ENCODE data around the gene NAA35. TPM values are rescaled to one million over a fixed set of nuclear protein-coding genes. Genes with fewer than 3 reads are reported as not detected.
"Not testable (repeated sequence)": the region's sequence is repeated elsewhere in the genome, so short reads cannot be mapped to it uniquely, and the experiment has no call there.

Gene NAA35
- total RNA-seq, 3 donors from 2014 or later: 24.1 to 24.7 (median 24.1) TPM

GRCh38 chr9:86048018-86048742 lies 107.2 kb downstream of the NAA35 start:
- DNase-seq; H3K4me1 Mint-ChIP-seq (ENCODE audit: low read depth); H3K36me3 Mint-ChIP-seq (ENCODE audit: insufficient read depth); H3K27me3 Mint-ChIP-seq (ENCODE audit: low read depth); ATAC-seq; H3K4me3 Mint-ChIP-seq; H3K9me3 Mint-ChIP-seq: not testable (repeated sequence)

GRCh38 chr9:86052556-86053468 lies 111.9 kb downstream of the NAA35 start:
- H3K36me3 Mint-ChIP-seq (ENCODE audit: insufficient read depth): no peaks in the 10 kb centered on the region
- no peak for ATAC-seq

GRCh38 chr9:86054695-86055094 lies 113.7 kb downstream of the NAA35 start:
- DNase-seq: no peak
- no peak for ATAC-seq
- H3K36me3 Mint-ChIP-seq (ENCODE audit: insufficient read depth): no peaks in the 10 kb centered on the region
- peaks cover 13% of the 10 kb centered on the region for H3K27me3 Mint-ChIP-seq (ENCODE audit: low read depth)
- no peaks in the 10 kb centered on the region for H3K4me1 Mint-ChIP-seq (ENCODE audit: low read depth)
- H3K4me3 Mint-ChIP-seq: no peak overlapping the region
- no peaks in the 10 kb centered on the region for H3K9me3 Mint-ChIP-seq

More at GRCh38 chr9:86052556-86053468, 111.9 kb downstream of the NAA35 start:
- Mint-ChIP-seq H3K4me3 (no peak overlapping the region), H3K4me1 (ENCODE audit: low read depth) (no peaks in the 10 kb centered on the region), H3K9me3 (no peaks in the 10 kb centered on the region), H3K27me3 (ENCODE audit: low read depth) (peaks cover 9% of the 10 kb centered on the region)
- DNase-seq: no peak

- H3K9me3 Mint-ChIP-seq: no peaks in the 10 kb centered on the region
- peaks cover 11% of the 10 kb centered on the region for H3K27me3 Mint-ChIP-seq (ENCODE audit: low read depth)
- H3K4me1 Mint-ChIP-seq (ENCODE audit: low read depth): no peaks in the 10 kb centered on the region
- DNase-seq: no peak
- no peaks in the 10 kb centered on the region for H3K36me3 Mint-ChIP-seq (ENCODE audit: insufficient read depth)
- ATAC-seq: no peak
- H3K4me3 Mint-ChIP-seq: no peak overlapping the region
Measured at GRCh38 chr9:86057491-86057890, 116.5 kb downstream of the NAA35 start.

GRCh38 chr9:86061972-86062739 lies 121.2 kb downstream of the NAA35 start:
- no peak overlapping the region for H3K4me3 Mint-ChIP-seq
- no peak for ATAC-seq
- DNase-seq: no peak
- no peaks in the 10 kb centered on the region for H3K9me3 Mint-ChIP-seq
- H3K36me3 Mint-ChIP-seq (ENCODE audit: insufficient read depth): no peaks in the 10 kb centered on the region
- no peaks in the 10 kb centered on the region for H3K4me1 Mint-ChIP-seq (ENCODE audit: low read depth)
- peaks cover 6% of the 10 kb centered on the region for H3K27me3 Mint-ChIP-seq (ENCODE audit: low read depth)

GRCh38 chr9:86062845-86063693 lies 122.1 kb downstream of the NAA35 start:
- ATAC-seq: no peak
- Mint-ChIP-seq H3K4me3 (no peak overlapping the region), H3K4me1 (ENCODE audit: low read depth) (no peaks in the 10 kb centered on the region), H3K9me3 (no peaks in the 10 kb centered on the region), H3K27me3 (ENCODE audit: low read depth) (peaks cover 6% of the 10 kb centered on the region), H3K36me3 (ENCODE audit: insufficient read depth) (no peaks in the 10 kb centered on the region)
- no peak for DNase-seq

GRCh38 chr9:86064220-86064619 lies 123.3 kb downstream of the NAA35 start:
- no peaks in the 10 kb centered on the region for H3K36me3 Mint-ChIP-seq (ENCODE audit: insufficient read depth)
- no peaks in the 10 kb centered on the region for H3K4me1 Mint-ChIP-seq (ENCODE audit: low read depth)
- peaks cover 3% of the 10 kb centered on the region for H3K27me3 Mint-ChIP-seq (ENCODE audit: low read depth)
- no peaks in the 10 kb centered on the region for H3K9me3 Mint-ChIP-seq
- no peak overlapping the region for H3K4me3 Mint-ChIP-seq
- DNase-seq (no peak), ATAC-seq (no peak)

- no peaks in the 10 kb centered on the region for H3K27me3 Mint-ChIP-seq (ENCODE audit: low read depth)
- H3K4me1 Mint-ChIP-seq (ENCODE audit: low read depth): no peaks in the 10 kb centered on the region
- no peak overlapping the region for H3K4me3 Mint-ChIP-seq
- DNase-seq: no peak
- H3K9me3 Mint-ChIP-seq: no peaks in the 10 kb centered on the region
- H3K36me3 Mint-ChIP-seq (ENCODE audit: insufficient read depth): no peaks in the 10 kb centered on the region
- ATAC-seq: no peak
Measured at GRCh38 chr9:86069206-86069869, 128.4 kb downstream of the NAA35 start.

Other genes with a start within 250 kb of the NAA35 start
- gene AGTPBP1, start 199.2 kb upstream of the NAA35 start, total RNA-seq: 10 to 100 TPM; 17.2 to 20.3 (median 17.8) TPM
- gene GOLM1, start 158.4 kb downstream of the NAA35 start, total RNA-seq: 1 to 10 TPM; 1.5 to 2.7 (median 1.9) TPM

All from activated T-cell treated with anti-CD3 and anti-CD28 coated beads, Interleukin-2, amount 50 U/mL, for 4 hours (primary cell).